Ishikawa (cell line): ENCODE data around the gene HPS6.

Experiments used
- CEBPB ChIP-seq: IDR thresholded peaks from 2 replicates; pipeline ENCODE4 v1.6.1; 2012
- CREB1 ChIP-seq: IDR thresholded peaks from 2 replicates; pipeline ENCODE4 v1.6.1; 2012; ENCODE audit warnings: low read depth
- EGR1 ChIP-seq: IDR thresholded peaks from 2 replicates; pipeline ENCODE4 v1.6.1; 2012
- EP300 ChIP-seq: IDR thresholded peaks from 2 replicates; pipeline ENCODE4 v1.6.1; 2012; ENCODE audit warnings: borderline replicate concordance
- FOXM1 ChIP-seq: IDR thresholded peaks from 2 replicates; pipeline ENCODE4 v1.6.1; 2012; ENCODE audit warnings: low read depth, borderline replicate concordance
- NFIC ChIP-seq: IDR thresholded peaks from 2 replicates; pipeline ENCODE4 v1.6.1; 2012
- RAD21 ChIP-seq: IDR thresholded peaks from 2 replicates; pipeline ENCODE4 v1.6.1; 2012; ENCODE audit warnings: low read depth
- TAF1 ChIP-seq: IDR thresholded peaks from 2 replicates; pipeline ENCODE4 v1.6.1; 2012; ENCODE audit warnings: low read depth, mild to moderate bottlenecking
- TCF12 ChIP-seq: IDR thresholded peaks from 2 replicates; pipeline ENCODE4 v1.6.1; 2012; ENCODE audit warnings: low read depth
- TEAD4 ChIP-seq: IDR thresholded peaks from 2 replicates; pipeline ENCODE4 v1.6.1; 2012
- USF1 ChIP-seq: IDR thresholded peaks from 2 replicates; pipeline ENCODE4 v1.6.1; 2012
- YY1 ChIP-seq: IDR thresholded peaks from 2 replicates; pipeline ENCODE4 v1.6.1; 2012; ENCODE audit warnings: low read depth
- ZBTB7A ChIP-seq: IDR thresholded peaks from 2 replicates; pipeline ENCODE4 v1.6.1; 2012; ENCODE audit warnings: low read depth
- TF ChIP-seq, protein P1 (sequence below): IDR thresholded peaks from 2 replicates; pipeline ENCODE4 v1.6.1; 2012; ENCODE audit warnings: low read depth, mild to moderate bottlenecking
- TF ChIP-seq, protein P2 (sequence below): IDR thresholded peaks from 2 replicates; pipeline ENCODE4 v1.6.1; 2012

The HPS6 gene

GRCh38 chr10:102024799-102025198, 40.4 kb upstream of the HPS6 start:
- TF ChIP-seq NFIC (no peak), FOXM1 (no peak), TCF12 (no peak), CEBPB (no peak), ZBTB7A (no peak), RAD21 (no peak), TAF1 (no peak), TEAD4 (no peak), EP300 (no peak), USF1 (no peak), YY1 (no peak), EGR1 (no peak), CREB1 (no peak)
- TF ChIP-seq, protein P1, sequence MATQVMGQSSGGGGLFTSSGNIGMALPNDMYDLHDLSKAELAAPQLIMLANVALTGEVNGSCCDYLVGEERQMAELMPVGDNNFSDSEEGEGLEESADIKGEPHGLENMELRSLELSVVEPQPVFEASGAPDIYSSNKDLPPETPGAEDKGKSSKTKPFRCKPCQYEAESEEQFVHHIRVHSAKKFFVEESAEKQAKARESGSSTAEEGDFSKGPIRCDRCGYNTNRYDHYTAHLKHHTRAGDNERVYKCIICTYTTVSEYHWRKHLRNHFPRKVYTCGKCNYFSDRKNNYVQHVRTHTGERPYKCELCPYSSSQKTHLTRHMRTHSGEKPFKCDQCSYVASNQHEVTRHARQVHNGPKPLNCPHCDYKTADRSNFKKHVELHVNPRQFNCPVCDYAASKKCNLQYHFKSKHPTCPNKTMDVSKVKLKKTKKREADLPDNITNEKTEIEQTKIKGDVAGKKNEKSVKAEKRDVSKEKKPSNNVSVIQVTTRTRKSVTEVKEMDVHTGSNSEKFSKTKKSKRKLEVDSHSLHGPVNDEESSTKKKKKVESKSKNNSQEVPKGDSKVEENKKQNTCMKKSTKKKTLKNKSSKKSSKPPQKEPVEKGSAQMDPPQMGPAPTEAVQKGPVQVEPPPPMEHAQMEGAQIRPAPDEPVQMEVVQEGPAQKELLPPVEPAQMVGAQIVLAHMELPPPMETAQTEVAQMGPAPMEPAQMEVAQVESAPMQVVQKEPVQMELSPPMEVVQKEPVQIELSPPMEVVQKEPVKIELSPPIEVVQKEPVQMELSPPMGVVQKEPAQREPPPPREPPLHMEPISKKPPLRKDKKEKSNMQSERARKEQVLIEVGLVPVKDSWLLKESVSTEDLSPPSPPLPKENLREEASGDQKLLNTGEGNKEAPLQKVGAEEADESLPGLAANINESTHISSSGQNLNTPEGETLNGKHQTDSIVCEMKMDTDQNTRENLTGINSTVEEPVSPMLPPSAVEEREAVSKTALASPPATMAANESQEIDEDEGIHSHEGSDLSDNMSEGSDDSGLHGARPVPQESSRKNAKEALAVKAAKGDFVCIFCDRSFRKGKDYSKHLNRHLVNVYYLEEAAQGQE: no peak
- TF ChIP-seq, protein P2, sequence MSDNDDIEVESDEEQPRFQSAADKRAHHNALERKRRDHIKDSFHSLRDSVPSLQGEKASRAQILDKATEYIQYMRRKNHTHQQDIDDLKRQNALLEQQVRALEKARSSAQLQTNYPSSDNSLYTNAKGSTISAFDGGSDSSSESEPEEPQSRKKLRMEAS: no peak

DNA sequence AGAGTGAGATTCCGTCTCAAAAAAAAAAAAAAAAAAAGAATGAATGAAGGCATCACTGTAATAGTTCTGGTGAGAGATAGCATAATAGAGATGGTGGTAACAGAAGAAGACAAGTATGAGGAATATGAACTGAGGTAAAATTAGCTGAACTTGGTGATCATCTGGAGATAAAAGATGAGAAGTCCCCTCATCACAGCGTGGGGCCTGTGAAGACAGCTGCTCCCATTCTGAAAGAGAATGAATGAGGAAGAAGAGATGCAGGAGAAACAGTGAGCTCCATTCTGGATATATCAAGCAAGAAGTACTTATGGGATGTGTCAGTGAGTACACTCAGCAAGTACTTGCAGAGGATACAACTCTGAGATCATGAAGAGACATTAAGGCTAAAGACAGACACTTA, 37.9 kb upstream of the HPS6 start:
- TF ChIP-seq TAF1: no peak
- no peak for TF ChIP-seq ZBTB7A
- TF ChIP-seq EGR1: no peak
- TF ChIP-seq RAD21: no peak
- no peak for TF ChIP-seq CREB1
- TF ChIP-seq, protein P1: no peak
- TF ChIP-seq NFIC: no peak
- TF ChIP-seq FOXM1: no peak
- TF ChIP-seq YY1: no peak
- TF ChIP-seq CEBPB: no peak

DNA sequence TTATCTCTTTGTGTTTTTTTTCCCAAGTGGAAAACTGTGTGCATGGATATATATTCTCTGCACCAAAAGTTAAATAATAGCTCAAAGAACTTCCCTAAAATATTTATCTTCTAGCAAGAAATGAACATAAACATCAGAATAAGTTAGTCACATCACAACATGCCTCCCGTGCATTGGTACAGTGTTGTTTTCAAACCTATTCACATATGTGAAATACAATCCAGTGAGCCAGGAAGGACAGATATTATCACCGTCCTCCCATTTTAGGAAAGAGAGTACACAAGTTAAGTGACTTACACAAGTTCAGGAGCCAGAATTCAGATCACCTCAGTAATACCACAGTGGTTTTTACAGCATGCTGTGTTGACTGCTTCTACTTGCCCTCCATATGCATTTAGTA, 31.4 kb upstream of the HPS6 start:
- TF ChIP-seq ZBTB7A (no peak), TCF12 (no peak), CREB1 (no peak), RAD21 (no peak), CEBPB (no peak), TEAD4 (no peak), NFIC (no peak)
- TF ChIP-seq, protein P1: no peak
- TF ChIP-seq, protein P2: no peak

DNA sequence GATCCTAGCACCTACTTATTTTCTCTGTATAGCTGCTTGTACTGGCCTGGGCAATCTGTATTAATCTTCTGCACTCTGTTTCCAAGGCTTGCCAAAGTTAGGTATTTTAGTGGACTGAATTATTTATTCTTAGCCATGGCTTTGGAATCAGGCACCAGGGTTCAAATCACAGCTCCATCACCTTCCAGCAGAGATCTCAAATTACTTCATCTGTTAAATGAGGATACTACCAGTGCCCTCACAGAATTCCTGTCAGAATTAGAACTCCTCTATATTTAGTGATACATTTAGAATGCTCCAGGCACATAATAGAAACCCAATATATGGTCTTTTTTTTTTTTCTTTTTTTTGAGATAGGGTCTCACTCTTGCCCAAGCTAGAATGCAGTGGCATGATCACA, 26.7 kb upstream of the HPS6 start:
- TF ChIP-seq, protein P1: no peak
- TF ChIP-seq USF1: no peak
- no peak for TF ChIP-seq FOXM1
- no peak for TF ChIP-seq ZBTB7A
- TF ChIP-seq EP300: no peak
- TF ChIP-seq CEBPB: no peak
- TF ChIP-seq, protein P2: no peak
- no peak for TF ChIP-seq YY1
- no peak for TF ChIP-seq TAF1
- TF ChIP-seq TEAD4: no peak
- TF ChIP-seq EGR1: no peak
- TF ChIP-seq CREB1: no peak
- no peak for TF ChIP-seq TCF12
- TF ChIP-seq RAD21: no peak
